ENCODE results near the gene WDFY4. TPM values are rescaled to one million over a fixed set of nuclear protein-coding genes. Genes with fewer than 3 reads are reported as not detected.

WDFY4 gene
- total and polyA plus RNA-seq, 4 experiments from 2014 or later: 0.29 to 1.00 (median 0.81) TPM; not detected in 1

- intact Hi-C loops (cut with micrococcal nuclease): no loop called here
- no peak overlapping the region for H3K27ac Mint-ChIP-seq
- ChIA-PET POLR2A (ENCODE audit: partially characterized antibody) (no interaction called here), CTCF (ENCODE audit: partially characterized antibody) (no interaction called here)
- H3K9me3 Mint-ChIP-seq: peaks cover 5 to 15% (median 9%) of the 10 kb centered on the region in 8 donors
- peaks cover 0 to 2% of the 10 kb centered on the region in 2 donors for H3K27me3 Mint-ChIP-seq
- no peaks in the 10 kb centered on the region for H3K4me1 ChIP-seq (ENCODE audit: insufficient read depth, low read length)
- H3K9me3 ChIP-seq (ENCODE audit: control insufficient read depth in 1 of 2, low read length in 2 of 2): no peaks in the 10 kb centered on the region
- H3K36me3 Mint-ChIP-seq: no peaks in the 10 kb centered on the region
- H3K4me3 ChIP-seq (ENCODE audit: low read length in 2 of 2): no peak overlapping the region
- no peak overlapping the region for H3K4me3 Mint-ChIP-seq
- no peak overlapping the region for H3K27ac ChIP-seq (ENCODE audit: low read depth, low read length)
- DNase-seq: no peak
- no peaks in the 10 kb centered on the region for H3K27me3 ChIP-seq (ENCODE audit: insufficient read depth, low read length)
- no peaks in the 10 kb centered on the region for H3K4me1 Mint-ChIP-seq
- no peaks in the 10 kb centered on the region for H3K36me3 ChIP-seq (ENCODE audit: insufficient read depth, low read length)
These were observed 27.2 kb downstream of the WDFY4 start for GRCh38 chr10:48711830-48712229.

- no peak overlapping the region for H3K4me3 Mint-ChIP-seq
- Histone ChIP-seq H3K36me3 (ENCODE audit: insufficient read depth, low read length) (no peaks in the 10 kb centered on the region), H3K9me3 (ENCODE audit: control insufficient read depth in 1 of 2, low read length in 2 of 2) (no peaks in the 10 kb centered on the region), H3K4me1 (ENCODE audit: insufficient read depth, low read length) (no peaks in the 10 kb centered on the region), H3K4me3 (ENCODE audit: low read length in 2 of 2) (no peak overlapping the region), H3K27ac (ENCODE audit: low read depth, low read length) (no peak overlapping the region), H3K27me3 (ENCODE audit: insufficient read depth, low read length) (no peaks in the 10 kb centered on the region)
- H3K36me3 Mint-ChIP-seq: no peaks in the 10 kb centered on the region
- intact Hi-C loops (cut with micrococcal nuclease): no loop called here
- no peaks in the 10 kb centered on the region for H3K4me1 Mint-ChIP-seq
- DNase-seq: no peak
- ChIA-PET CTCF (ENCODE audit: partially characterized antibody) (no interaction called here), POLR2A (ENCODE audit: partially characterized antibody) (no interaction called here)
- no peak overlapping the region for H3K27ac Mint-ChIP-seq
- peaks cover 0 to 2% of the 10 kb centered on the region in 2 donors for H3K27me3 Mint-ChIP-seq
- peaks cover 6 to 15% (median 10%) of the 10 kb centered on the region in 8 donors for H3K9me3 Mint-ChIP-seq
These were observed 29.4 kb downstream of the WDFY4 start for GRCh38 chr10:48714088-48714487.

- POLR2A ChIA-PET (ENCODE audit: partially characterized antibody): no interaction called here
- Mint-ChIP-seq H3K4me1 (no peaks in the 10 kb centered on the region), H3K27ac (no peak overlapping the region), H3K9me3 (peaks cover 6 to 15% (median 10%) of the 10 kb centered on the region in 8 donors), H3K36me3 (no peaks in the 10 kb centered on the region), H3K27me3 (peaks cover 0 to 2% of the 10 kb centered on the region in 2 donors), H3K4me3 (no peak overlapping the region)
- Histone ChIP-seq H3K9me3 (ENCODE audit: control insufficient read depth in 1 of 2, low read length in 2 of 2) (no peaks in the 10 kb centered on the region), H3K27ac (ENCODE audit: low read depth, low read length) (no peak overlapping the region), H3K4me1 (ENCODE audit: insufficient read depth, low read length) (no peaks in the 10 kb centered on the region), H3K36me3 (ENCODE audit: insufficient read depth, low read length) (no peaks in the 10 kb centered on the region), H3K27me3 (ENCODE audit: insufficient read depth, low read length) (no peaks in the 10 kb centered on the region), H3K4me3 (ENCODE audit: low read length in 2 of 2) (no peak overlapping the region)
- CTCF ChIA-PET (ENCODE audit: partially characterized antibody): no interaction called here
- intact Hi-C loops (cut with micrococcal nuclease): no loop called here
- DNase-seq: no peak
These were observed 31.7 kb downstream of the WDFY4 start for GRCh38 chr10:48716416-48716815.

- no peaks in the 10 kb centered on the region for H3K4me1 Mint-ChIP-seq
- no peak overlapping the region for H3K27ac Mint-ChIP-seq
- CTCF ChIA-PET (ENCODE audit: partially characterized antibody): no interaction called here
- H3K9me3 Mint-ChIP-seq: peaks cover 0 to 3% (median 0%) of the 10 kb centered on the region in 8 donors
- peaks cover 0 to 2% of the 10 kb centered on the region in 2 donors for H3K27me3 Mint-ChIP-seq
- DNase-seq: no peak
- intact Hi-C loops (cut with micrococcal nuclease): no loop called here
- Histone ChIP-seq H3K4me3 (ENCODE audit: low read length in 2 of 2) (no peak overlapping the region), H3K36me3 (ENCODE audit: insufficient read depth, low read length) (no peaks in the 10 kb centered on the region), H3K27me3 (ENCODE audit: insufficient read depth, low read length) (no peaks in the 10 kb centered on the region), H3K27ac (ENCODE audit: low read depth, low read length) (no peak overlapping the region), H3K9me3 (ENCODE audit: control insufficient read depth in 1 of 2, low read length in 2 of 2) (no peaks in the 10 kb centered on the region), H3K4me1 (ENCODE audit: insufficient read depth, low read length) (no peaks in the 10 kb centered on the region)
- POLR2A ChIA-PET (ENCODE audit: partially characterized antibody): no interaction called here
- no peak overlapping the region for H3K4me3 Mint-ChIP-seq
- no peaks in the 10 kb centered on the region for H3K36me3 Mint-ChIP-seq
These were observed 35.9 kb downstream of the WDFY4 start for GRCh38 chr10:48720611-48721010.

GRCh38 chr10:48722153-48723145 lies 37.8 kb downstream of the WDFY4 start:
- Mint-ChIP-seq H3K27me3 (peaks cover 0 to 4% of the 10 kb centered on the region in 2 donors), H3K4me1 (no peaks in the 10 kb centered on the region), H3K36me3 (no peaks in the 10 kb centered on the region), H3K9me3 (peaks cover 0 to under 1% (median 0%) of the 10 kb centered on the region in 8 donors), H3K27ac (no peak overlapping the region), H3K4me3 (no peak overlapping the region)
- no peaks in the 10 kb centered on the region for H3K27me3 ChIP-seq (ENCODE audit: insufficient read depth, low read length)
- POLR2A ChIA-PET (ENCODE audit: partially characterized antibody): no interaction called here
- no peak for DNase-seq
- H3K9me3 ChIP-seq (ENCODE audit: control insufficient read depth in 1 of 2, low read length in 2 of 2): no peaks in the 10 kb centered on the region
- intact Hi-C loops (cut with micrococcal nuclease): no loop called here
- CTCF ChIA-PET (ENCODE audit: partially characterized antibody): no interaction called here
- no peak overlapping the region for H3K4me3 ChIP-seq (ENCODE audit: low read length in 2 of 2)
- no peaks in the 10 kb centered on the region for H3K36me3 ChIP-seq (ENCODE audit: insufficient read depth, low read length)
- no peaks in the 10 kb centered on the region for H3K4me1 ChIP-seq (ENCODE audit: insufficient read depth, low read length)
- no peak overlapping the region for H3K27ac ChIP-seq (ENCODE audit: low read depth, low read length)

- DNase-seq: no peak
- Histone ChIP-seq H3K36me3 (ENCODE audit: insufficient read depth, low read length) (no peaks in the 10 kb centered on the region), H3K27me3 (ENCODE audit: insufficient read depth, low read length) (no peaks in the 10 kb centered on the region), H3K9me3 (ENCODE audit: control insufficient read depth in 1 of 2, low read length in 2 of 2) (no peaks in the 10 kb centered on the region), H3K27ac (ENCODE audit: low read depth, low read length) (no peak overlapping the region), H3K4me3 (ENCODE audit: low read length in 2 of 2) (no peak overlapping the region), H3K4me1 (ENCODE audit: insufficient read depth, low read length) (no peaks in the 10 kb centered on the region)
- H3K27me3 Mint-ChIP-seq: peaks cover 0 to 4% of the 10 kb centered on the region in 2 donors
- intact Hi-C loops (cut with micrococcal nuclease): no loop called here
- ChIA-PET CTCF (ENCODE audit: partially characterized antibody) (no interaction called here), POLR2A (ENCODE audit: partially characterized antibody) (no interaction called here)
- no peaks in the 10 kb centered on the region for H3K36me3 Mint-ChIP-seq
- H3K9me3 Mint-ChIP-seq: no peaks in the 10 kb centered on the region
- no peaks in the 10 kb centered on the region for H3K4me1 Mint-ChIP-seq
- no peak overlapping the region for H3K27ac Mint-ChIP-seq
- no peak overlapping the region for H3K4me3 Mint-ChIP-seq
These were observed 39.5 kb downstream of the WDFY4 start for GRCh38 chr10:48724127-48724526.

- no peak for DNase-seq
- Histone ChIP-seq H3K4me3 (ENCODE audit: low read length in 2 of 2) (no peak overlapping the region), H3K9me3 (ENCODE audit: control insufficient read depth in 1 of 2, low read length in 2 of 2) (no peaks in the 10 kb centered on the region), H3K27ac (ENCODE audit: low read depth, low read length) (no peak overlapping the region), H3K36me3 (ENCODE audit: insufficient read depth, low read length) (no peaks in the 10 kb centered on the region), H3K4me1 (ENCODE audit: insufficient read depth, low read length) (no peaks in the 10 kb centered on the region), H3K27me3 (ENCODE audit: insufficient read depth, low read length) (no peaks in the 10 kb centered on the region)
- H3K4me3 Mint-ChIP-seq: no peak overlapping the region
- H3K27me3 Mint-ChIP-seq: peaks cover 0 to 2% of the 10 kb centered on the region in 2 donors
- POLR2A ChIA-PET (ENCODE audit: partially characterized antibody): no interaction called here
- no peaks in the 10 kb centered on the region for H3K9me3 Mint-ChIP-seq
- CTCF ChIA-PET (ENCODE audit: partially characterized antibody): no interaction called here
- no peaks in the 10 kb centered on the region for H3K36me3 Mint-ChIP-seq
- H3K27ac Mint-ChIP-seq: no peak overlapping the region
- no peaks in the 10 kb centered on the region for H3K4me1 Mint-ChIP-seq
- intact Hi-C loops (cut with micrococcal nuclease): no loop called here
These were observed 41.0 kb downstream of the WDFY4 start for GRCh38 chr10:48725708-48726107.

All from CD4-positive, alpha-beta memory T cell (primary cell).